MG63 (cell line): ENCODE results near the gene TCOF1. TPM values are rescaled to one million over a fixed set of nuclear protein-coding genes. Genes with fewer than 3 reads are reported as not detected.

Source experiments
- DNase-seq: peaks from one replicate; pipeline ENCODE4 v3.0.0-alpha.2; 2020
- H3K27me3 ChIP-seq: fragments of 250-450 bp; sonication (Bioruptor Pico); 2 replicates; pipeline ENCODE4 v1.5.1; 2020; ENCODE audit warnings: mild to moderate bottlenecking, moderate library complexity
- H3K36me3 ChIP-seq: fragments of 250-450 bp; sonication (Bioruptor Pico); 2 replicates; pipeline ENCODE4 v1.5.1; 2020; ENCODE audit warnings: mild to moderate bottlenecking, moderate library complexity
- H3K4me3 ChIP-seq: fragments of 250-450 bp; sonication (Bioruptor Pico); 2 replicates; pipeline ENCODE4 v1.5.1; 2020; ENCODE audit warnings: mild to moderate bottlenecking, moderate library complexity
- H3K9me3 ChIP-seq: fragments of 250-450 bp; sonication (Bioruptor Pico); 2 replicates; pipeline ENCODE4 v1.5.1; 2020; ENCODE audit warnings: mild to moderate bottlenecking, moderate library complexity
- total RNA-seq: library from RNA; depleted of rRNA; stranded (reverse); fragments of >200 nt; shearing (Covaris generic); gene quantifications from 2 replicates; pipeline ENCODE4 v1.2.3, GENCODE V29; 2014; ENCODE audit warnings: low replicate concordance

The TCOF1 gene
- total RNA-seq, 1 experiment from 2014 or later: 118 TPM

DNA sequence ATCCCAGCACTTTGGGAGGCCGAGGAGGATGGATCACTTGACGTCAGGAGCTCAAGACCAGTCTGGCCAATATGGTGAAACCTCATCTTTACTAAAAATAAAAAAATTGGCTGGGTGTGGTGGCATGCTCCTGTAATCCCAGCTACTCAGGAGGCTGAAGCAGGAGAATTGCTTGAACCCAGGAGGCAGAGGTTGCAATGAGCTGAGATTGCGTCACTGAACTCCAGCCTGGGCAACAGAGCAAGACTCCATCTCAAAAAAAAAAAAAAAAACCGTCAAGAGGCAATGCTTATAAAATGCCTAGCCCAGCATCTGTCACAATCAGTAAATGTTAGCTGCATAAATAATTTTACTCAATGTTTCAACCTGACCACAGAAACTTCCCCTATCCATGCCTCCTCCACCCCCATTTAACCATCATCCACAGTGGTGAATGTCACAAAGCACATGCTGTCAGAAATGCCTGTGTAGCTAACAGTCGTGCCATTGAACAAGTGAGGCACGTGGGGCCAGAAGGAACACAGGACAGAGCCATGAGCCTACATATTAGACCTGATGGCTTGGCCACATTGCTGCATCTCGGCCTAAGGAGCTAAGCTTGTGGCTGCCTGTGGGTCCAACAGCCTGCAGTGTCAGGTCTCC is 16.8 kb upstream of the TCOF1 start:
- Histone ChIP-seq H3K27me3 (no peaks in the 10 kb centered on the region), H3K36me3 (no peaks in the 10 kb centered on the region), H3K4me3 (no peak overlapping the region), H3K9me3 (no peaks in the 10 kb centered on the region)
- DNase-seq: no peak

- DNase-seq: no peak
- Histone ChIP-seq H3K36me3 (no peaks in the 10 kb centered on the region), H3K9me3 (no peaks in the 10 kb centered on the region), H3K27me3 (no peaks in the 10 kb centered on the region), H3K4me3 (no peak overlapping the region)
Observed at GRCh38 chr5:150341331-150341730, 16.2 kb upstream of the TCOF1 start.

GRCh38 chr5:150341989-150342388 is 15.5 kb upstream of the TCOF1 start:
- no peak for DNase-seq
- no peaks in the 10 kb centered on the region for H3K9me3 ChIP-seq
- H3K27me3 ChIP-seq: no peaks in the 10 kb centered on the region
- H3K4me3 ChIP-seq: no peak overlapping the region
- no peaks in the 10 kb centered on the region for H3K36me3 ChIP-seq

GRCh38 chr5:150342583-150342982 is 14.9 kb upstream of the TCOF1 start:
- DNase-seq: no peak
- Histone ChIP-seq H3K27me3 (no peaks in the 10 kb centered on the region), H3K9me3 (no peaks in the 10 kb centered on the region), H3K4me3 (no peak overlapping the region), H3K36me3 (no peaks in the 10 kb centered on the region)

- no peak for DNase-seq
- no peak overlapping the region for H3K4me3 ChIP-seq
- no peaks in the 10 kb centered on the region for H3K9me3 ChIP-seq
- no peaks in the 10 kb centered on the region for H3K36me3 ChIP-seq
- H3K27me3 ChIP-seq: no peaks in the 10 kb centered on the region
Observed at GRCh38 chr5:150343994-150344631, 13.4 kb upstream of the TCOF1 start.

DNA sequence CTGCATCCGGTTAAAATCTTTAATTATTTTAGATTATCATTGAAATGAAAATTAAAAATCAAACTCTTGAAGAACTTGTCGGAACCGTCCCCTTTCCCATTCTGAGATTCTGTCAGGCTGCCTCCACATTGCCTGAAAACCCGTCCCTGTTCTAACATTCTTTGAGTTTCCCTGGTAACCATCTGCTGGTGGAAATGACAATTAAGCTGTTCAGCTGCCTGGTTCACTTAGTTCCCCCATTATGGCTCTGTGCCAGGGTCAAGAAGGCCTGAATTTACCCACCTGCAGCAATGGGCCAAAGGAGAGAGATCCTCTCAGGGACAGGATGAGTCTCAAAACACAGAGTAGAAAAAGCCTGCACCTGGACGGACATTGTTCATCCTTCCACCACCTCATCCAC is 11.8 kb upstream of the TCOF1 start:
- no peak overlapping the region for H3K4me3 ChIP-seq
- no peaks in the 10 kb centered on the region for H3K27me3 ChIP-seq
- no peaks in the 10 kb centered on the region for H3K36me3 ChIP-seq
- no peaks in the 10 kb centered on the region for H3K9me3 ChIP-seq
- no peak for DNase-seq

DNA sequence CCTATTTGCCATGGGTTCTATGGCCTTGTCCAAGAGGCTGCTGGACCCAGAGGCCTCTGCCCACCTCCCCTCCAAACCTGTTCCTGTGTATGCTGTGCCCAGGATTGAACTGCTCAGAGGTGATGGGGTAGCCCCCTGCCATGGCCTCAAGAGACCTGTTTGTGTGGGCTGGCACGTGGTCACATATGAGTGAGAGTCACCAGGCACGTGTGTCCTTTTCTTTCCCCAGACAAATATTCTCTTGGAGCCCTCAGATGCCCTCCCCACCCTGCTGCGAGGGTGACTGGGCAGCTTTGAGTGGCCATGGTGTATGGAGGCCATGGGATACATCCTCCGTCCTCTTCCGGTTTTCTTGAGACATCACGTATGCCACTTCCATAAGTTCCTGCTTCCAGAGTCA is 10.9 kb upstream of the TCOF1 start:
- Histone ChIP-seq H3K27me3 (no peaks in the 10 kb centered on the region), H3K4me3 (no peak overlapping the region), H3K9me3 (no peaks in the 10 kb centered on the region), H3K36me3 (no peaks in the 10 kb centered on the region)
- no peak for DNase-seq

- H3K27me3 ChIP-seq: no peaks in the 10 kb centered on the region
- no peak for DNase-seq
- H3K36me3 ChIP-seq: no peaks in the 10 kb centered on the region
- H3K4me3 ChIP-seq: no peak overlapping the region
- H3K9me3 ChIP-seq: no peaks in the 10 kb centered on the region
Observed at GRCh38 chr5:150347003-150347402, 10.5 kb upstream of the TCOF1 start.

- no peak overlapping the region for H3K4me3 ChIP-seq
- no peaks in the 10 kb centered on the region for H3K36me3 ChIP-seq
- no peak for DNase-seq
- no peaks in the 10 kb centered on the region for H3K27me3 ChIP-seq
- H3K9me3 ChIP-seq: no peaks in the 10 kb centered on the region
Observed at GRCh38 chr5:150347451-150347850, 10.0 kb upstream of the TCOF1 start.

- H3K9me3 ChIP-seq: no peaks in the 10 kb centered on the region
- no peak for DNase-seq
- H3K36me3 ChIP-seq: no peaks in the 10 kb centered on the region
- no peaks in the 10 kb centered on the region for H3K27me3 ChIP-seq
- no peak overlapping the region for H3K4me3 ChIP-seq
Observed at GRCh38 chr5:150349681-150350275, 7.7 kb upstream of the TCOF1 start.

- H3K4me3 ChIP-seq: no peak overlapping the region
- no peaks in the 10 kb centered on the region for H3K9me3 ChIP-seq
- DNase-seq: peak; percentile 84
- H3K36me3 ChIP-seq: no peaks in the 10 kb centered on the region
- no peaks in the 10 kb centered on the region for H3K27me3 ChIP-seq
Observed at GRCh38 chr5:150350524-150351344, 6.8 kb upstream of the TCOF1 start.

GRCh38 chr5:150352244-150353031 is 5.1 kb upstream of the TCOF1 start:
- Histone ChIP-seq H3K4me3 (no peak overlapping the region), H3K27me3 (no peaks in the 10 kb centered on the region), H3K9me3 (no peaks in the 10 kb centered on the region), H3K36me3 (no peaks in the 10 kb centered on the region)
- DNase-seq: no peak

DNA sequence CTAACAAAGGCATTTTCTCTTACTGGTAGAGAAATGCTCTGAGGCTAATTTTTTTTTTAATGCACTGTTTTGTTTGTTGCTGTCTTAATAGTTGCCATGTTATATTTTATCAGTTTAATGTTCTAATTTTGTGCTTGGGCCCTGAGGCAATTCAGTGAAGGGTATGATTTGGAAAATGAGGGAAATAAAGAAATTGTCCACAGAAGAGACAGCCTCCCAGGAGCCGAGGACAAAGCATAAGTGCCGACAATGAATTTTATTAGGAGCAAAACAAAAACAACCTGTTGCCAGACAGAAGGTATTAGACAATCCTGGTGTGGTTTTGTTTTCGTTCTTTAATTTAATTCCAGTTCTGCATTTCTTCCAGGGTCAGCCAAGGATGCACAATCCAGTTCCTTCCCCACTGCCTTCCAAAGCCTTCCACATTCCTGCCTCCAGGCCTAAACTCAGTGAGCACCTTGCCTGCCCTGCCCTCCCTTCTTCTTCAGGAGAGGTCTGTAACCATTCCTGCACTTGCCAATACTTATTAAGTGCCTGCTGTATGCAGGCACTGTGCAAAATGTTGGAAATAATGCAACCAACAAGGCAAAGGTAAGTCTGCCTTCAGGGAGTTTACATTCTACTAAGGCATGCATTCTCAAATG is 4.3 kb upstream of the TCOF1 start:
- H3K27me3 ChIP-seq: no peaks in the 10 kb centered on the region
- no peaks in the 10 kb centered on the region for H3K9me3 ChIP-seq
- H3K36me3 ChIP-seq: peaks cover 2% of the 10 kb centered on the region; the same call in 1 of the 2 replicates
- H3K4me3 ChIP-seq: no peak overlapping the region
- no peak for DNase-seq

GRCh38 chr5:150355791-150356190 is 1.7 kb upstream of the TCOF1 start:
- DNase-seq: no peak
- Histone ChIP-seq H3K9me3 (no peaks in the 10 kb centered on the region), H3K4me3 (no peak overlapping the region), H3K36me3 (peaks cover 29% of the 10 kb centered on the region), H3K27me3 (no peaks in the 10 kb centered on the region)

GRCh38 chr5:150356575-150357294 is 762 bp upstream of the TCOF1 start:
- Histone ChIP-seq H3K27me3 (no peaks in the 10 kb centered on the region), H3K36me3 (peaks cover 38% of the 10 kb centered on the region), H3K4me3 (peak overlapping the region; percentile 92), H3K9me3 (no peaks in the 10 kb centered on the region)
- no peak for DNase-seq
